ENCODE results near the gene COMMD10.
A peak's percentile ranks its signal among the peaks of the same experiment; 100 is the strongest.

Gene COMMD10

DNA sequence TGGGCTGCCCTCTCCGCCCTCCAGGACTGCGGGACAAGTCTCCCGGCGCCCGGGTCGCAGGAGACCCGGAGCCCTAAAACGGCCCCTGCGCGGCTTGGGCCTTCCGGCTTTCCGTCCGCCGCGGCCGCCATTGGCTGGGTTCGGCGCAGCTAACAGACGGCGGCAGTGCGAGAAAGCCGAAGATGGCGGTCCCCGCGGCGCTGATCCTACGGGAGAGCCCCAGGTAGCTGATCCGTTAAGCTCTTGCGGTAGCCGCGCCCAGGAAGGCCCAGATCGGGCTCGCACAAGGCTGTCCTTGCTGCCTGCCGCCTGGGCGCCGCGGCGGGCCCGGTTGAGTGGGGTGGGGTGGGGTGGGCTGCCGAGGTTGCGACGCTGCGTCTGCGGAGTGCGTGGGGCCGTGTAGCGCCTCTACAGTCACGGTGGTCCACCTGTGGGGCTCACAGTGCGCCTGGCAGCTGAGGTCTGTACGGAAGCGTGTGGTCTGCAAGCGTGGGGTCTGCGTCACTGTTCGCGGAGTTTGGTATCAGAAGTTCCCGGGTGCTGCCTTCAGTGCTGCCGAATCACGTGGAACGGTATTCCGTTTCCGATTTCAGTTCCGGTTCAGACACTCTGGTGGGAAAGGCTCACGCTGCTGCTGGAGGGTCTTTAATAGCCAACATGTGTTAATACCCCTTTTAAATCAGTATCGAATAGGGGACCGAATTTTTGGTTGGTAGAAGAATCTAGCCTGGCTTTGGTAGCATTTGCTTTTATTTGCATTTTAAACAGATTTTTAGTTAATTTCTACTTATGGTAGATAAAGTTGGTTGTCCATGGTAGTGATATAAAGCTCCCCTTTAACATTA is at the start of gene COMMD10:
TSS of gene COMMD10 (plus strand) at position 155 of the 845 bp plus-strand sequence.
- H3K9me3 ChIP-seq, result no peaks in the 10 kb centered on the region
- peak; percentile 66 to 85 for DNase-seq
- peak within 1 kb of the TSS; percentile 82 to 87 for H3K4me3 ChIP-seq
- TF ChIP-seq, protein P1, sequence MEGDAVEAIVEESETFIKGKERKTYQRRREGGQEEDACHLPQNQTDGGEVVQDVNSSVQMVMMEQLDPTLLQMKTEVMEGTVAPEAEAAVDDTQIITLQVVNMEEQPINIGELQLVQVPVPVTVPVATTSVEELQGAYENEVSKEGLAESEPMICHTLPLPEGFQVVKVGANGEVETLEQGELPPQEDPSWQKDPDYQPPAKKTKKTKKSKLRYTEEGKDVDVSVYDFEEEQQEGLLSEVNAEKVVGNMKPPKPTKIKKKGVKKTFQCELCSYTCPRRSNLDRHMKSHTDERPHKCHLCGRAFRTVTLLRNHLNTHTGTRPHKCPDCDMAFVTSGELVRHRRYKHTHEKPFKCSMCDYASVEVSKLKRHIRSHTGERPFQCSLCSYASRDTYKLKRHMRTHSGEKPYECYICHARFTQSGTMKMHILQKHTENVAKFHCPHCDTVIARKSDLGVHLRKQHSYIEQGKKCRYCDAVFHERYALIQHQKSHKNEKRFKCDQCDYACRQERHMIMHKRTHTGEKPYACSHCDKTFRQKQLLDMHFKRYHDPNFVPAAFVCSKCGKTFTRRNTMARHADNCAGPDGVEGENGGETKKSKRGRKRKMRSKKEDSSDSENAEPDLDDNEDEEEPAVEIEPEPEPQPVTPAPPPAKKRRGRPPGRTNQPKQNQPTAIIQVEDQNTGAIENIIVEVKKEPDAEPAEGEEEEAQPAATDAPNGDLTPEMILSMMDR (IDR thresholded peaks at IDR 0.05), result no peak
- peaks cover 0 to 1% (median 0%) of the 10 kb centered on the region in 3 donors for H3K36me3 ChIP-seq
- H3K27me3 ChIP-seq, result no peaks in the 10 kb centered on the region
- intact Hi-C loops (cut with DNase I; ENCODE audit: low total_unique reads), result no loop called here
- H3K4me1 ChIP-seq, result peaks cover 0 to 19% (median 8%) of the 10 kb centered on the region in 4 donors
- H3K27ac ChIP-seq, result peak within 1 kb of the TSS; percentile 79 to 89

DNA sequence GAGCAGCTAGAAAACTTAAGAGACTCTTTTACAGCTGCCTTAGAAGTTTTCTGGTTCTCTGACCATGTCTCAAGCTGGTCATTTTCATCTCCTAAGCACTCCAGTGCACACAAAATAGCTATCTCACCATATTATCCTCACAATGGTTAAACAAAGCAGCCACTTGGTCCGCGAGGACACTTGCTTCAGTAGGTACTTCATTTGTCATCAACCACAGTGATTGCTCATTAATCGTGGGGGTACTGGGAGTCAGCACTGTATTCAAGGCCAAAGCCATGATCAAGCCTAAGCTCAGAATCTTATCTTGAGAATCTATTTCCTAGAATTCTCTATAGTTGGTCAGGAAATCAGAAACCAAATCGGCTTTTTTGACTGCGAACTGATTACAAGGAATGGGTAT is 49.7 kb upstream of the COMMD10 start:
- intact Hi-C loops (cut with DNase I; ENCODE audit: low total_unique reads), result no loop called here
- Histone ChIP-seq H3K36me3 (no peaks in the 10 kb centered on the region), H3K9me3 (no peaks in the 10 kb centered on the region), H3K4me1 (no peaks in the 10 kb centered on the region), H3K4me3 (no peak overlapping the region), H3K27ac (no peak overlapping the region), H3K27me3 (no peaks in the 10 kb centered on the region)
- no peak for DNase-seq
- TF ChIP-seq, protein P1 (IDR thresholded peaks at IDR 0.05), result no peak

DNA sequence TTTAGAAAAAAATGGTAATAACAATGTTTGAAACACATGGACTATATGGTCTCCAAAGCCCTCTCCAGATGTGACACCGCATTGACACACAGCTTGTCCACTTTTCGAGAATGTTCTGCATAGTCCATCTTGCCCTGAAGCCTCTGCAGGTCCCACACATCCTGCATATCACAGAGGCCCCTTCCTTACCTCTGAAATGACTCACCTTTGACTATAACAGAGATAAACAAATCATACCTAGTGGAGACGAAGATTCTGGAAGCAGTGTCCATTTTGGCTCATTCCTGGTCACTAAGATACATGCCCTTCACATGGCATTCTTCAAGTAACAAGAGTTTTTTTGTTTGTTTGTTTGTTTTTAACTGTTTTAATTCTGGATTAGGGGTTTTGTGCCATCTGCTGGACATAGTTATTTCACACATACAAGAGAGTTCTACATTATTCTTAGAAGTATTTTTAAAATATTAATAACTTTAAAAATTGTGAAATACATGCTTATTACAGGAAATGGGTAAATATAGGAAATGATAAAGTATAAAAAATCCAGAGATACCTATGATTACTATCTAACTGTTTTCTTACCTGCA is 47.5 kb upstream of the COMMD10 start:
- intact Hi-C loops (cut with DNase I; ENCODE audit: low total_unique reads), result no loop called here
- H3K4me1 ChIP-seq, result no peaks in the 10 kb centered on the region
- DNase-seq, result no peak
- H3K27ac ChIP-seq, result no peak overlapping the region
- no peaks in the 10 kb centered on the region for H3K9me3 ChIP-seq
- no peak overlapping the region for H3K4me3 ChIP-seq
- no peaks in the 10 kb centered on the region for H3K27me3 ChIP-seq
- TF ChIP-seq, protein P1 (IDR thresholded peaks at IDR 0.05), result no peak
- no peaks in the 10 kb centered on the region for H3K36me3 ChIP-seq

DNA sequence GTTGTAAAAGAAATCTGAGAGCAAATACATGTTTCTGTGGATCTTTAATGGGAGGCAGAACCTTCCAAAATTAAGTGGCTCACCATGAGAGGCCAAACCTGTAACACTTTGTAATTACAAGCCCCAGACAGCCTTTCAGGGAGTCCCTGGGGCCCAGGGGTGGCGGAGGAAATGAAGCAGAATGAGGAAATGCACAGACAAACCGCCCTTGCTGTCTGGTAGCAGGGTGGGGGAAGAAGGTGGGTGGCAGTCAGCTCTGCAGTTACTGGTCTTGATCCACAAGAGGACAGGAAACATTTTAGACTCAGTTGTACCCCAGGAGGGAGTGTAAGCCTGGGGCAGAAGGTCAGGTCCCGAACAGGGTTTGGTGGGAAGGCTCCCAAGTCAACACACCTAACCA is 46.0 kb upstream of the COMMD10 start:
- no peaks in the 10 kb centered on the region for H3K9me3 ChIP-seq
- DNase-seq, result no peak
- TF ChIP-seq, protein P1 (IDR thresholded peaks at IDR 0.05), result no peak
- intact Hi-C loops (cut with DNase I; ENCODE audit: low total_unique reads), result no loop called here
- no peak overlapping the region for H3K27ac ChIP-seq
- no peaks in the 10 kb centered on the region for H3K4me1 ChIP-seq
- no peak overlapping the region for H3K4me3 ChIP-seq
- H3K36me3 ChIP-seq, result no peaks in the 10 kb centered on the region
- peaks cover 0 to 3% of the 10 kb centered on the region in 2 donors for H3K27me3 ChIP-seq

DNA sequence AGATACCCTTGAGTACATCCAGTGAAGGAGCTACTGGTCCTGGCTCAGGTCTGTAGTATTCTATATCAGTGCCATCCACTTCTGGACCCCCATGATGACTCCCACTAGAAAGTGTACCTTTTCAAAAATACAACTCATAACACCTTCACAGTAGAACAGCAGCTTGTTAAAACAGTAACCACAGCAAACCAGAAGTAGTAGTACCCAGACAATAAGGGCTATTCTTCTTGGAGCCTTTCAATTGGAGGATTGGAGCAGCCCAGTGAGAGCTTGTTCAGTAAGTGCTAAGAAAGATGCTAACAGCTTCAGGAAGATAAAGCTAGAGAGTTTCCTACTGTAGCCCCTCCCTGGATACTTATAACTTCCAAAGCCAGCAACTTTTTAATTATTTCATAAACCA is 42.5 kb upstream of the COMMD10 start:
- peaks cover 0 to 3% of the 10 kb centered on the region in 2 donors for H3K27me3 ChIP-seq
- H3K27ac ChIP-seq, result no peak overlapping the region
- no peak overlapping the region for H3K4me3 ChIP-seq
- intact Hi-C loops (cut with DNase I; ENCODE audit: low total_unique reads), result no loop called here
- no peaks in the 10 kb centered on the region for H3K36me3 ChIP-seq
- no peak for DNase-seq
- TF ChIP-seq, protein P1 (IDR thresholded peaks at IDR 0.05), result no peak
- H3K9me3 ChIP-seq, result no peaks in the 10 kb centered on the region
- no peaks in the 10 kb centered on the region for H3K4me1 ChIP-seq

All from tibial artery (tissue), 4 donors.